Measurements from ENCODE around the gene FTL. TPM values are rescaled to one million over a fixed set of nuclear protein-coding genes. Genes with fewer than 3 reads are reported as not detected.
"Not testable (repeated sequence)": the region's sequence is repeated elsewhere in the genome, so short reads cannot be mapped to it uniquely, and the experiment has no call there.

The FTL gene
- total RNA-seq (1,000 to 10,000 TPM in 3 of 4 donors, 100 to 1,000 TPM in 1; 802 to 2,269 (median 1,158) TPM), polyA plus RNA-seq (1,000 to 10,000 TPM; 1,296 to 1,753 (median 1,467) TPM)
- long read RNA-seq, donor 1, transcript FTL-201 (4 exons, 878 nt), result major isoform, 1,683 of 1,720 reads
- long read RNA-seq, donor 1, partial matches to known transcripts, result 33 of 1,720 reads
- long read RNA-seq, donor 1, other reads (novel, unspliced or antisense), result 4 of 1,720 reads
- long read RNA-seq, donor 2, transcript FTL-201 (4 exons, 878 nt), result major isoform, 1,161 of 1,183 reads
- long read RNA-seq, donor 2, partial matches to known transcripts, result 12 of 1,183 reads
- long read RNA-seq, donor 2, other reads (novel, unspliced or antisense), result 10 of 1,183 reads

DNA sequence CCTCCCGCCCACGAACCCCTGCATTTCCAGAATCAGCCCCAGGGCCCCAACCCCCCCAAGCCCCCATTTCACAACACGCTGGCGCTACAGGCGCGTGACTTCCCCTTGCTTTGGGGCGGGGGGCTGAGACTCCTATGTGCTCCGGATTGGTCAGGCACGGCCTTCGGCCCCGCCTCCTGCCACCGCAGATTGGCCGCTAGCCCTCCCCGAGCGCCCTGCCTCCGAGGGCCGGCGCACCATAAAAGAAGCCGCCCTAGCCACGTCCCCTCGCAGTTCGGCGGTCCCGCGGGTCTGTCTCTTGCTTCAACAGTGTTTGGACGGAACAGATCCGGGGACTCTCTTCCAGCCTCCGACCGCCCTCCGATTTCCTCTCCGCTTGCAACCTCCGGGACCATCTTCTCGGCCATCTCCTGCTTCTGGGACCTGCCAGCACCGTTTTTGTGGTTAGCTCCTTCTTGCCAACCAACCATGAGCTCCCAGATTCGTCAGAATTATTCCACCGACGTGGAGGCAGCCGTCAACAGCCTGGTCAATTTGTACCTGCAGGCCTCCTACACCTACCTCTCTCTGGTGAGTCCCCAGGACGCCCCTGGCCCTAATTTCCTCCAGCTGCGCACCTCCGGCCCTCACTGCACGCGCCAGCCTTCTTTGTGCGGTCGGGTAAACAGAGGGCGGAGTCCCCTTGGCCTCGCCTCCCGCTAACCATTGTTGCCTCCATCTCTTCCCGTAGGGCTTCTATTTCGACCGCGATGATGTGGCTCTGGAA, at the start of gene FTL:
TSS of gene FTL (plus strand) at position 270 of the 766 bp plus-strand sequence. CDS start at position 469, 199 bp downstream.
- peaks cover 0 to 34% of the 10 kb centered on the region in 2 donors for H3K36me3 ChIP-seq (ENCODE audit: insufficient read depth in 1 of 2, low read depth in 1 of 2)
- 0% methylated on average over 52 of the region's 52 CpGs for WGBS, 3 donors
- peak within 1 kb of the TSS; percentile 94 for H3K4me3 ChIP-seq
- H3K27ac ChIP-seq, result peak within 1 kb of the TSS; percentile 89
- no peaks in the 10 kb centered on the region for H3K9me3 ChIP-seq
- intact Hi-C loops (cut with DNase I), result loop anchor here (2.0 to 10.0 kb wide), 3 partner anchors 93 to 330 kb away; partner anchors contain the start of genes DBP (in 1 of the 2) and PPP1R15A (in 1 of the 2)
- TF ChIP-seq, protein P1, sequence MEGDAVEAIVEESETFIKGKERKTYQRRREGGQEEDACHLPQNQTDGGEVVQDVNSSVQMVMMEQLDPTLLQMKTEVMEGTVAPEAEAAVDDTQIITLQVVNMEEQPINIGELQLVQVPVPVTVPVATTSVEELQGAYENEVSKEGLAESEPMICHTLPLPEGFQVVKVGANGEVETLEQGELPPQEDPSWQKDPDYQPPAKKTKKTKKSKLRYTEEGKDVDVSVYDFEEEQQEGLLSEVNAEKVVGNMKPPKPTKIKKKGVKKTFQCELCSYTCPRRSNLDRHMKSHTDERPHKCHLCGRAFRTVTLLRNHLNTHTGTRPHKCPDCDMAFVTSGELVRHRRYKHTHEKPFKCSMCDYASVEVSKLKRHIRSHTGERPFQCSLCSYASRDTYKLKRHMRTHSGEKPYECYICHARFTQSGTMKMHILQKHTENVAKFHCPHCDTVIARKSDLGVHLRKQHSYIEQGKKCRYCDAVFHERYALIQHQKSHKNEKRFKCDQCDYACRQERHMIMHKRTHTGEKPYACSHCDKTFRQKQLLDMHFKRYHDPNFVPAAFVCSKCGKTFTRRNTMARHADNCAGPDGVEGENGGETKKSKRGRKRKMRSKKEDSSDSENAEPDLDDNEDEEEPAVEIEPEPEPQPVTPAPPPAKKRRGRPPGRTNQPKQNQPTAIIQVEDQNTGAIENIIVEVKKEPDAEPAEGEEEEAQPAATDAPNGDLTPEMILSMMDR (IDR thresholded peaks at IDR 0.05), result no peak
- DNase-seq (peak; percentile 98 to 99), ATAC-seq (peak; percentile 77 to 85 (median 83))
- H3K4me1 ChIP-seq, result peaks cover 36% of the 10 kb centered on the region
- no peaks in the 10 kb centered on the region for H3K27me3 ChIP-seq (ENCODE audit: insufficient read depth in 3 of 3, low read length in 2 of 3)

DNA sequence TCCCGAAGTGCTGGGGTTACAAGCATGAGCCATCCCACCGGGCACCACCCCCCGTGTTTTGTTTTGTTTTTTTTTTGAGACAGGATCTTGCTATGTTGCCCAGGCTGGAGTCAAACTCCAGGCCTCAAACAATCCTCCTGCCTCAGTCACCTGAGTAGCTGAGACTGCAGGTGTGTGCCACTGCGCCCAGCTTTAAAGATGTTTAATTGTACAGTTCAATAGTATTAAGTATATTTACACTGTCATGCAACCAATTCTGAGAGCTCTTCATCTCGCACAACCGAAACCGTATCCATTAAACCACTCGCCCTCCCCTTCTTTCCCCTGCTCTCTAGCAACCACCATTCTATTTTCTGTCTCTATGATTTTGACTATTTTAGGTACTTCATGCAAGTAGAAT, 49.4 kb upstream of the FTL start:
- Histone ChIP-seq H3K27me3 (ENCODE audit: insufficient read depth in 3 of 3, low read length in 2 of 3) (no peaks in the 10 kb centered on the region), H3K4me1 (no peaks in the 10 kb centered on the region), H3K9me3 (no peaks in the 10 kb centered on the region), H3K36me3 (ENCODE audit: insufficient read depth in 1 of 2, low read depth in 1 of 2) (peaks cover 10 to 93% of the 10 kb centered on the region in 2 donors), H3K4me3 (no peak overlapping the region), H3K27ac (no peak overlapping the region)
- WGBS, 3 donors, result 85 to 90% (median 85%) methylated on average over 8 of the region's 8 CpGs
- intact Hi-C loops (cut with DNase I), result no loop called here
- TF ChIP-seq, protein P1 (IDR thresholded peaks at IDR 0.05), result no peak
- ATAC-seq, result no peak
- DNase-seq, result no peak

DNA sequence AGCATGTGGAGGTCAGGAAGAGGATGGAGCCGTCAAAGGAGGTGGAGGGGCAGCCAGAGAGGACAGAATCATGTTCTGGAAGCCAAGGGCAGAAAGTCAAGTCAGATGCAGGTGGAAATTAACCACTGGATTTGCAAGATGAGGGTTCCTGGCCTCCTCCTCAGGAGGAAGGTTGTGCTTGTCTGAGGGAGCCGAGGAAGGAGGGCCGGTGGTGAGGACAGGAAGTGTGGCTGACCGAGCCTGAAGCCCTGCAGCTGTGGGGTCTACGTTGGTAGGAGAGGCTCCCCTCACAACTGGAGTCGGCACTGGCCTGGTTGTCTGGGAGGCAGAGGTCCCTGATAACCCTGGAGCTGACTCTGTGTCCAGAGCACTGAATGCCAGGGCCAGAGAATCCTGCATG, 47.0 kb upstream of the FTL start:
- intact Hi-C loops (cut with DNase I), result no loop called here
- DNase-seq, result no peak
- 72 to 82% (median 81%) methylated on average over 6 of the region's 6 CpGs for WGBS, 3 donors

GRCh38 chr19:48918801-48919247, 46.3 kb upstream of the FTL start:
- TF ChIP-seq, protein P1 (IDR thresholded peaks at IDR 0.05), result no peak
- peaks cover 10 to 89% of the 10 kb centered on the region in 2 donors for H3K36me3 ChIP-seq (ENCODE audit: insufficient read depth in 1 of 2, low read depth in 1 of 2)
- H3K27me3 ChIP-seq (ENCODE audit: insufficient read depth in 3 of 3, low read length in 2 of 3), result no peaks in the 10 kb centered on the region
- intact Hi-C loops (cut with DNase I), result no loop called here
- ATAC-seq, result peak in 3 of 4 donors; percentile 44 to 80 (median 59)
- DNase-seq, result no peak
- no peaks in the 10 kb centered on the region for H3K9me3 ChIP-seq
- H3K4me3 ChIP-seq, result no peak overlapping the region
- H3K4me1 ChIP-seq, result no peaks in the 10 kb centered on the region
- H3K27ac ChIP-seq, result no peak overlapping the region
- WGBS, 3 donors, result 81 to 85% (median 81%) methylated on average over 18 of the region's 18 CpGs

More for the DNA sequence above, 47.0 kb upstream of the FTL start:
- H3K4me3 ChIP-seq, result no peak overlapping the region
- H3K27ac ChIP-seq, result no peak overlapping the region
- TF ChIP-seq, protein P1 (IDR thresholded peaks at IDR 0.05), result no peak
- H3K36me3 ChIP-seq (ENCODE audit: insufficient read depth in 1 of 2, low read depth in 1 of 2), result peaks cover 10 to 91% of the 10 kb centered on the region in 2 donors
- ATAC-seq, result no peak
- H3K4me1 ChIP-seq, result no peaks in the 10 kb centered on the region
- no peaks in the 10 kb centered on the region for H3K27me3 ChIP-seq (ENCODE audit: insufficient read depth in 3 of 3, low read length in 2 of 3)
- no peaks in the 10 kb centered on the region for H3K9me3 ChIP-seq

- H3K27ac ChIP-seq; DNase-seq; H3K4me3 ChIP-seq; H3K9me3 ChIP-seq; intact Hi-C loops (cut with DNase I); H3K4me1 ChIP-seq; H3K27me3 ChIP-seq (ENCODE audit: insufficient read depth in 3 of 3, low read length in 2 of 3): not testable (repeated sequence)
- 93 to 95% (median 94%) methylated on average over 8 of the region's 8 CpGs for WGBS, 3 donors
- peaks cover 9 to 85% of the 10 kb centered on the region in 2 donors for H3K36me3 ChIP-seq (ENCODE audit: insufficient read depth in 1 of 2, low read depth in 1 of 2)
- peak in 1 of 4 donors; percentile 3 for ATAC-seq
These were observed 45.8 kb upstream of the FTL start for GRCh38 chr19:48919271-48919670.
